Ovary (tissue), 3 donors: Measurements from ENCODE around the gene GJA10.

Source experiments
- CTCF ChIP-seq, 3 donors: fragments of 450-650 bp in 2 of 3; fragments of 200-600 bp in 1 of 3; IDR thresholded peaks; one replicate each; pipeline versions ENCODE4 v1.5.1 to v1.8.0; 2016 to 2022; ENCODE audit warnings: antibody characterized with exemption in 3 of 3, mild to moderate bottlenecking in 1 of 3
- EP300 ChIP-seq: sonication (generic); formaldehyde crosslinking; IDR thresholded peaks from one replicate; pipeline ENCODE4 v1.6.1; 2017; ENCODE audit warnings: antibody characterized with exemption
- POLR2A ChIP-seq: fragments of 450-650 bp; IDR thresholded peaks from one replicate; pipeline ENCODE4 v1.6.1; 2017; ENCODE audit warnings: antibody characterized with exemption, mild to moderate bottlenecking, moderate library complexity
- donor health status: DM: no; HTN: no; CAD: no.

GRCh38 chr6:89873721-89874120 is 20.5 kb upstream of the GJA10 start:
- TF ChIP-seq CTCF (IDR thresholded peaks at IDR 0.05) (no peak), POLR2A (no peak), EP300 (no peak)
